Skeletal muscle satellite cell (primary cell): ENCODE data around the gene PPIL1.
"Not testable (repeated sequence)": the region's sequence is repeated elsewhere in the genome, so short reads cannot be mapped to it uniquely, and the experiment has no call there.

Source experiments
- H3K27me3 ChIP-seq: 2 replicates; pipeline ENCODE4 v1.7.0; 2013; ENCODE audit warnings: low read length; ENCODE audit not compliant: control insufficient read depth, insufficient read depth
- H3K36me3 ChIP-seq: 2 replicates; pipeline ENCODE4 v1.7.0; 2013; ENCODE audit warnings: mild to moderate bottlenecking, control low read depth, low read length; ENCODE audit not compliant: insufficient read depth
- H3K4me1 ChIP-seq: 2 replicates; pipeline ENCODE4 v1.7.0; 2013; ENCODE audit warnings: low read length; ENCODE audit not compliant: control insufficient read depth, insufficient read depth
- H3K4me2 ChIP-seq: 2 replicates; pipeline ENCODE4 v1.7.0; 2013; ENCODE audit warnings: mild to moderate bottlenecking, low read length
- H3K4me3 ChIP-seq: 2 replicates; pipeline ENCODE4 v1.7.0; 2013; ENCODE audit warnings: low read length
- H3K9ac ChIP-seq: 2 replicates; pipeline ENCODE4 v1.7.0; 2013; ENCODE audit warnings: mild to moderate bottlenecking, low read depth, low read length, moderate library complexity
- H3K9me3 ChIP-seq: replicated peaks from 2 replicates; pipeline ENCODE4 v1.7.0; 2013; ENCODE audit warnings: mild to moderate bottlenecking, control low read depth, low read length

PPIL1 gene

GRCh38 chr6:36817847-36818246 lies 56.8 kb downstream of the PPIL1 start:
- Histone ChIP-seq H3K27me3 (peaks cover 4% of the 10 kb centered on the region), H3K4me1 (peaks cover 10% of the 10 kb centered on the region), H3K4me2 (no peak overlapping the region), H3K4me3 (no peak overlapping the region), H3K9ac (no peak overlapping the region), H3K36me3 (no peaks in the 10 kb centered on the region), H3K9me3 (no peaks in the 10 kb centered on the region)

- Histone ChIP-seq H3K4me1 (peaks cover 10% of the 10 kb centered on the region), H3K9ac (no peak overlapping the region), H3K36me3 (no peaks in the 10 kb centered on the region), H3K4me3 (no peak overlapping the region), H3K27me3 (peaks cover 4% of the 10 kb centered on the region), H3K4me2 (no peak overlapping the region), H3K9me3 (no peaks in the 10 kb centered on the region)
These were observed 57.3 kb downstream of the PPIL1 start for GRCh38 chr6:36817176-36817817.

- H3K27me3 ChIP-seq = peaks cover 4% of the 10 kb centered on the region
- no peak overlapping the region for H3K4me2 ChIP-seq
- no peak overlapping the region for H3K9ac ChIP-seq
- no peaks in the 10 kb centered on the region for H3K36me3 ChIP-seq
- H3K9me3 ChIP-seq = no peaks in the 10 kb centered on the region
- no peak overlapping the region for H3K4me3 ChIP-seq
- peaks cover 7% of the 10 kb centered on the region for H3K4me1 ChIP-seq
These were observed 58.5 kb downstream of the PPIL1 start for GRCh38 chr6:36815962-36816735.

GRCh38 chr6:36814249-36814648 lies 60.4 kb downstream of the PPIL1 start:
- no peak overlapping the region for H3K4me2 ChIP-seq
- H3K4me3 ChIP-seq = no peak overlapping the region
- H3K9ac ChIP-seq = no peak overlapping the region
- peaks cover 7% of the 10 kb centered on the region for H3K27me3 ChIP-seq
- no peaks in the 10 kb centered on the region for H3K4me1 ChIP-seq
- no peaks in the 10 kb centered on the region for H3K9me3 ChIP-seq
- H3K36me3 ChIP-seq = no peaks in the 10 kb centered on the region

GRCh38 chr6:36813526-36813925 lies 61.1 kb downstream of the PPIL1 start:
- no peaks in the 10 kb centered on the region for H3K4me1 ChIP-seq
- peaks cover 13% of the 10 kb centered on the region for H3K27me3 ChIP-seq
- H3K4me2 ChIP-seq = no peak overlapping the region
- no peak overlapping the region for H3K4me3 ChIP-seq
- no peaks in the 10 kb centered on the region for H3K9me3 ChIP-seq
- H3K36me3 ChIP-seq = no peaks in the 10 kb centered on the region
- H3K9ac ChIP-seq = no peak overlapping the region

GRCh38 chr6:36813047-36813446 lies 61.6 kb downstream of the PPIL1 start:
- not testable (repeated sequence) for H3K9ac ChIP-seq

GRCh38 chr6:36809941-36810803 lies 64.4 kb downstream of the PPIL1 start:
- H3K9me3 ChIP-seq = no peaks in the 10 kb centered on the region
- no peak overlapping the region for H3K4me3 ChIP-seq
- H3K9ac ChIP-seq = no peak overlapping the region
- H3K27me3 ChIP-seq = peaks cover 29% of the 10 kb centered on the region
- H3K36me3 ChIP-seq = no peaks in the 10 kb centered on the region
- no peak overlapping the region for H3K4me2 ChIP-seq
- no peaks in the 10 kb centered on the region for H3K4me1 ChIP-seq

More at GRCh38 chr6:36813047-36813446, 61.6 kb downstream of the PPIL1 start:
- H3K4me3 ChIP-seq, H3K9me3 ChIP-seq, H3K36me3 ChIP-seq, H3K4me1 ChIP-seq, H3K4me2 ChIP-seq: not testable (repeated sequence)
- H3K27me3 ChIP-seq = peaks cover 14% of the 10 kb centered on the region

GRCh38 chr6:36809156-36809555 lies 65.4 kb downstream of the PPIL1 start:
- Histone ChIP-seq H3K9ac (no peak overlapping the region), H3K4me3 (no peak overlapping the region), H3K36me3 (no peaks in the 10 kb centered on the region), H3K27me3 (peaks cover 38% of the 10 kb centered on the region), H3K4me2 (no peak overlapping the region), H3K4me1 (no peaks in the 10 kb centered on the region), H3K9me3 (no peaks in the 10 kb centered on the region)

- Histone ChIP-seq H3K9me3 (no peaks in the 10 kb centered on the region), H3K4me2 (no peak overlapping the region)
These were observed 66.0 kb downstream of the PPIL1 start for GRCh38 chr6:36808634-36809033.

GRCh38 chr6:36807750-36808149 lies 66.9 kb downstream of the PPIL1 start:
- Histone ChIP-seq H3K9ac (no peak overlapping the region), H3K27me3 (peaks cover 42% of the 10 kb centered on the region), H3K4me2 (no peak overlapping the region), H3K4me1 (no peaks in the 10 kb centered on the region), H3K9me3 (no peaks in the 10 kb centered on the region), H3K36me3 (no peaks in the 10 kb centered on the region), H3K4me3 (no peak overlapping the region)

More at GRCh38 chr6:36808634-36809033, 66.0 kb downstream of the PPIL1 start:
- H3K9ac ChIP-seq = no peak overlapping the region
- no peak overlapping the region for H3K4me3 ChIP-seq
- no peaks in the 10 kb centered on the region for H3K36me3 ChIP-seq
- peaks cover 42% of the 10 kb centered on the region for H3K27me3 ChIP-seq
- no peaks in the 10 kb centered on the region for H3K4me1 ChIP-seq

- H3K4me3 ChIP-seq = no peak overlapping the region
- no peak overlapping the region for H3K9ac ChIP-seq
- no peaks in the 10 kb centered on the region for H3K9me3 ChIP-seq
- no peaks in the 10 kb centered on the region for H3K36me3 ChIP-seq
- H3K4me1 ChIP-seq = no peaks in the 10 kb centered on the region
- peaks cover 42% of the 10 kb centered on the region for H3K27me3 ChIP-seq
- no peak overlapping the region for H3K4me2 ChIP-seq
These were observed 67.5 kb downstream of the PPIL1 start for GRCh38 chr6:36807143-36807542.
